Endothelial cell of umbilical vein (primary cell): ENCODE results near the gene MAST4.

Experiments used
- CTCF ChIP-seq, 2 donors: IDR thresholded peaks; 1 replicate in 1 of 2; 2 replicates in 1 of 2; pipeline ENCODE4 v1.5.1; 2011; ENCODE audit warnings: low read length in 2 of 2, mild to moderate bottlenecking in 2 of 2, moderate library complexity in 2 of 2, control low read depth in 1 of 2, inconsistent platforms in 1 of 2, low read depth in 1 of 2; ENCODE audit not compliant: insufficient read depth in 1 of 2; ENCODE audit errors: extremely low read depth in 1 of 2
- EZH2 ChIP-seq: IDR thresholded peaks from 2 replicates; pipeline ENCODE4 v1.6.1; 2012; ENCODE audit warnings: borderline replicate concordance, low read depth, mild to moderate bottlenecking, moderate library complexity, low read length, inconsistent platforms; ENCODE audit not compliant: severe bottlenecking
- POLR2A ChIP-seq: IDR thresholded peaks from 2 replicates; pipeline ENCODE4 v1.6.1; 2012; ENCODE audit warnings: low read depth, mild to moderate bottlenecking, control low read depth, low read length

GRCh38 chr5:67025457-67025856 lies 429.3 kb downstream of the MAST4 start:
- TF ChIP-seq CTCF (IDR thresholded peaks at IDR 0.05; ENCODE audit: extremely low read depth in 1 of 2, insufficient read depth in 1 of 2, low read depth in 1 of 2, low read length in 2 of 2) = no peak
- TF ChIP-seq EZH2 = no peak
- TF ChIP-seq POLR2A = no peak
